HG02885 (cell line): ENCODE results near the gene LRRC59.

ENCODE experiments used
- ATAC-seq: cut with Tn5 transposase; IDR thresholded peaks from one replicate; pipeline ENCODE4 v1.9.1; 2021; ENCODE audit warnings: mild to moderate bottlenecking; ENCODE audit not compliant: unreplicated experiment, poor library complexity

The LRRC59 gene

DNA sequence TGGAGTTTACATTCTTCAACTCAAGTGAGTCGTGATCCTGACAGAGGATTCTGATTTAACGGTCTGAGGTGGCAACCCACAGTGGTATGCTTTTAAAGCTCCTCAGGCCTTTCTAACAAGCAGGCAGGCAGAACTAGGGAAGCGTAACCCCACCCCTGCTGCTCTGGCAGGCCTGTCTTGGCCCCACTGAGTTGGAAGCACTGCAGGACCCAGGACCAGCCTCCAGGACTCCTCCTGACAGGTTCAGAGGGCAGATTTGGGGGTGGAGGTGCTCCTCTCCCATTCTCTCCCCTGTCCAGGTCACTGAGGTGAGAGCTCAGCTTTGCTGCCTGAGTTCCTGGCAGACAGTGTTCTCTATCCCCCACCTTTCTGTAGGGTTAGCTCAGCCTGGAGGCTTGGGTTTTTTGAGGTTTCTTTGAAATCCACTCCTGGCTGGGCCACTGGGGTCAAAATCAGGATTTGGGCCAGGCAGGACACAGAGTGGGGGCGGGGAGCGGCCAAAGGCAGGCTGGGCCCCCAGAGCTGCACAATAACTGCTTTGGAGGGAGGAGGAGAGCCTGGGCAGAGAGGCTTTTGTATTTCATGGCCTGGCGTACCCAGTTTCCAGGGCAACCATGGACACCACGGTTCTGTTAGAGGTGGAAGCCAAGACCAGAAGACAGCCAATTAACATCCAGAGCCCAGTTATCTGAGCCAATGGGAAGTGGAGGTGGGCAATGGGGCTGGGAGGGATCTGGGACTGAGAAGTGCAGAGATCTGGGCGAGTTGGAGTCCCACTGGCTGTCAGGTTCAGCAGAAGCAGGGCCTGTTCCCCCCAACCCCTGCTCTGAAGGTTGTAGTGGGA is 33.9 kb downstream of the LRRC59 start:
- no peak for ATAC-seq

DNA sequence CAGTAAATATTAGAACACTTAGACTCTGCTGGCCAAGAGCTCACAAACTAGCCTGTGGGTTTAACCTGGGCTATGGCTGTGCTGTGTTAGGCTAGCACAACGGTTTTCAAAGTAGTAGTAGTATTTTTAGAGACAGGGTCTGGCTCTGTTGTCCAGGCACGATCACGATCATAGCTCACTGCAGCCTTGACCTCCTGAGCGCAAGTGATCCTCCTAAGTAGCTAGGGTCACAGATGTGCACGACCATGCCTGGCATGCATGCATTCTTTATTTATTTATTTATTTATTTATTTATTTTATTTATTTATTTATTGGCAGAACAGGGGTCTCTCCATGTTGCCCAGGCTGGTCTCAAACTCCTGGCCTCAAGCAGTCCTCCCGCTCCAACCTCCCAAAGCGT is 34.7 kb downstream of the LRRC59 start:
- ATAC-seq = no peak

DNA sequence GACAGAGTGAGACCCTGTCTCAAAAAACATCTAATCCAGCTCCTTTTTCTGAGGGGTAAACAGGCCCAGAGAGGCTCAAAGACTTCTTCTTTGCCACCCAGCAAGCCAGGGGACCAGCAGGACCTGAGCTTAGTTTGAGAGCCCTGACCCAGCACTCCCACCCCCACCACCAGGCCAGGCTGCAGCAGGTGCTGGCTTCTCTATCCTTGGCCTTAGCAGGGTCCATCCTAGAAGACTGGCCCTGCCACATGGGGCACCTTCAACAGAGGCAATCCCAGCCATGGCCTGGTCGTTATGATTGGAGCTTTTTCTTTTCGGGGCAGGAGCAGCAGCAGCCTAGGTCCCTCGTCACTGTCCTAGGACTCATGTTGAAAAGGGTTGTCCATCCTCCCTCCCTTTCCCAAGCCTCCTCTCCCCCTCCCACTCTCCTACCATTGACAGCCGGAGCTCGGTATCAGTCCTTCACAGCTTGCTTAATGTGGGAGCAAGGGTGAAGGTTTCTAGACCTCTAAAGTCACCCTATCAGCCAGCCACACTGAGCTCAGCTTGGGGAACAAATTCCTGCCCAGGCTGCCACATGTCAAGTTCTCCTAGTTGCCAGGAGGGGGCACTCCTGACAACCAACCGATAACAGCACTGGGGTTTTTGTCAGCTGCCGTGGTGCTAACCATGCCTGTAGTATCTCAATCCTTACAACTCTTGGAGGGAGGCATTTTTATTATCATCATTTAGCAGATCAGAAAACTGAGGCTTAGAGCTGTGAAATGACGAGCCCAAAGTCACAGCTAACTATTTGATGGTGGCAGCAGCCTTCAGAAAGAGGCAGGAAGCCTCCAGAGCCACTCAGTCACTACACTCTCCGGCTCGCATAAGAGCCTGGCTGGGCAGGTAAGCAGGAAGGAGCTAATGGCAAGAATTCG is 35.5 kb downstream of the LRRC59 start:
- no peak for ATAC-seq

DNA sequence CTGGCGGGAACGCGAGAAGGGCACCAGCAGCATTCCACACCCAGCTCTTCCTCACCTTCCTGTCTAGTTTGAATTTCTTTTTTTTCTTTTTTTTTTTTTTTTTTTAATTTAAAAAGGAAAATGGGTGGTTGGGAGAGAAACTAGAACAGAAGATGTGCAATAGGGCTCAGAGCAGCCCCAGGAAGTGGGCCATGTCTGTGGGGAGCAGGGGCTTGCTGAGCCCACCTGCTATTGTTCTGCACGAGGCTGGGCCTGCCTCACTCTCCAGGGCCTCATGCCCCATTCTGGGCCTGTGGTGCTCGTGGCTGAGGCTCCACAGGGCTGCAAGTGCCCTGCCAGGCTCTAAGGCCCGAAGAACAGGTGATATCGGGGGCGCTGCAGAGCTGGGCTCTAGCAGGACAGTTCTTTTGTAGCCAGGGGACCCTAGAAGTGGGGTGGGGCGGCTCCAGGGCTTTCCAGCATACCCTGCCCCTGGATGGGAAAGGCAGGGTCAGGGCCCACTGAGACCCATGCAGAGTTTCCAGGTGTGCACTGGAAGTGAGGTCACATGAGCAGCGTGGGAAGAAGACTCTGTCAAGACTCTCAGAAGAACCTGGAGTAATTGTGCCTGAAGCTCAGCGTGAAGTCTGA is 36.7 kb downstream of the LRRC59 start:
- no peak for ATAC-seq

DNA sequence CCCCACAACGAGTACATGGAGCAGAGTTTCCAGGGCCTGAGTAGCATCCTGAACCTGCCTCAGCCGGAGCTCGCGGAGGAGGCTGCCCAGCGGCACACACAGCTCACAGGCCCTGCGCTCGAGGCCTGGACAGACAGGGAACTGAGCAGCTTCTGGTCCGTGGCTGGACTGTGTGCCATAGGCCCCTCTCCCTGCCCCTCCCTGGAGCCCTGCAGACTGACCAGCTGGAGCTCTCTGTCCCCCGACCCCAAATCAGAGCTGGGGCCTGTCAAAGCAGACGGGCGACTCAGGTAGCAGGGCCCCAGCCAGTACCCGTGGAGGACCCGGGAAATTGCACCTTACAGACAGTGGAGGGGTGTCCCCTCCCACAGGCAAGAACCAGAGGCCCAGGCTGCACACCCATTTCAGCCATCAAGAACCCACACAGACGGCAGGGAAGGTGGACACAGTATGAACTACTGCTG is 37.3 kb downstream of the LRRC59 start:
- ATAC-seq = no peak

DNA sequence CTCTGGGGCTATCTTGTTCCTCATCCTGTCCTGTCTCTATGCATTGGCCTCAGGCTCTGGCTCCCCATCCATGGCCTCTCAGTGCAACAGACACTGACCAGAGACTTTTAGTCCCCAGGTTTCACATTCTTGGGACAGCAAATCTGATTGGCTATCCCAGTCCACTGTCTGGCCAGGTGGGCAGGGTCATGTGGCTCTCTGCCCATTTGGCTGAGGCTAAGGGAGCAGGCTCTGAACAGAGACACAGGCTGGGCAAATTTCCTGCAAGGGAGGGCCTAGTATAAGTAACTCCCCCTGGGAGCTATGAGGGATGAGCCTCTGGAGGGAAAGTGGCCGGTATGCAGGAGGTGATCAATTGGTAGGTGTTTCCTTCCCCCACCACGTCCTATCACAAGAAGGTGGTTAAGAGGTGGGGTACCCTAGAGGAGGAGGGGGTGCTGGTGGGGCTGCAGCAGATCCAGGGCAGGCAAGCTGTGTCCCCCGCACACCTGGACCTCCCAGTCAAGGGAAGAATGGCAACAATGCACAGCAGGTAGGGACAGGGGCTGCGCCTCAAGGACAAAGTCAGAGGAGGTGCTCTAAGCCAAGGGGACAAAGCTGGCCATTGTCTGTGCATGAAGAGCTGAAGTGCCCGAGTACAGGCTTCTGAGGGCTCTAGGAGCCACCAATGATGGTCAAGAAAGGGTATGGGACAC is 38.2 kb downstream of the LRRC59 start:
- no peak for ATAC-seq

DNA sequence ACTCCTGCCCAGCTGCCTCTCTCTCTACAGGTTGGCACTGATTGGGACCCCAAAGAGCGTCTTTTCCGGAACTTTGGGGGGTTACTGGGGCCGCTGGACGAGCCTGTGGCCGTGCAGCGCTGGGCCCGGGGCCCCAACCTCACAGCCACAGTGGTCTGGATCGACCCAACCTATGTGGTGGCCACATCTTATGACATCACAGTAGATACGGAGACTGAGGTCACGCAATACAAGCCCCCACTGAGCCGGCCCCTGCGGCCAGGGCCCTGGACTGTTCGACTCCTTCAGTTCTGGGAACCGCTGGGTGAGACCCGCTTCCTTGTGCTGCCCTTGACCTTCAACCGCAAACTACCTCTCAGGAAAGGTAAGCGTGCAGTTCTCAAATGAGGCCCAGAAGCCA is 39.1 kb downstream of the LRRC59 start:
- no peak for ATAC-seq

DNA sequence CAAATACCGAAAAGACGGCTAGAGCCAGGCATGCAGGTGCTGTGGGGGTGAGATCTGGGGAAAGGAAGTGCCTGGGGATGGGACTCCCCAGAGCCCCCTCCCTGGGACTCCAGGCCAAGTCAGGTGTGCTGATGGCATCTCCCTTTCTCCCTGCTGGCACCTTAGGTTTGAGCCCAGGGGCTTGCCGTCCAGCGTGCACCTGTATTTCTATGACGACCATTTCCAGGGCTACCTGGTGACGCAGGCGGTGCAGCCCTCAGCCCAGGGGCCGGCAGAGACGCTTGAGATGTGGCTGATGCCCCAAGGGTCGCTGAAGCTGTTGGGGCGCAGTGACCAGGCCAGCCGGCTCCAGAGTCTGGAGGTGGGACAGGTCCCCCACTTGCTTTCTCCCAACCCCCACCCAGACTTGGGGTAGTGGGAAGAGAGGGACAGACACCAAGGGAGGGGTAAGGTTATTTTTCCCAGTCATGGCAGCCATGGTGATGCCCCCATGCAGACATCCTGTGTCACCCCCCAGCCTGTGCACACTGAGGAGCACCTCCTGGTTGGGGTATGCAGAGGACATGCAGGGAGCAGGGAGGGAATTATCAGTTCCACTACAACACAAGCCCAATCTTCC is 40.3 kb downstream of the LRRC59 start:
- ATAC-seq = no peak

DNA sequence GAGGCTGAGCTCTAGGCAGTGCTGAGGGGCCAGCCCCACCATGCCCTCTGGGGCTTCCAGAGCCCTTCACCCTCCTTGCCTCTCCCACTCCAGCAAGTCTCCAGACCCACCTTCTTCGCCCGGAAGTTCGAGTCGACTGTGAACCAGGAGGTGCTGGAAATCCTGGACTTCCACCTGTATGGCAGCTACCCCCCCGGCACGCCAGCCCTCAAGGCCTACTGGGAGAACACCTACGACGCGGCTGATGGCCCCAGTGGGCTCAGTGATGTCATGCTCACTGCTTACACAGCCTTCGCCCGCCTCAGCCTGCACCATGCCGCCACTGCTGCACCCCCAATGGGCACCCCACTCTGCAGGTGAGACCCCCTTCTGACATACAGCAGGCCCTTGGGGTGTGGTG is 40.9 kb downstream of the LRRC59 start:
- ATAC-seq = no peak

DNA sequence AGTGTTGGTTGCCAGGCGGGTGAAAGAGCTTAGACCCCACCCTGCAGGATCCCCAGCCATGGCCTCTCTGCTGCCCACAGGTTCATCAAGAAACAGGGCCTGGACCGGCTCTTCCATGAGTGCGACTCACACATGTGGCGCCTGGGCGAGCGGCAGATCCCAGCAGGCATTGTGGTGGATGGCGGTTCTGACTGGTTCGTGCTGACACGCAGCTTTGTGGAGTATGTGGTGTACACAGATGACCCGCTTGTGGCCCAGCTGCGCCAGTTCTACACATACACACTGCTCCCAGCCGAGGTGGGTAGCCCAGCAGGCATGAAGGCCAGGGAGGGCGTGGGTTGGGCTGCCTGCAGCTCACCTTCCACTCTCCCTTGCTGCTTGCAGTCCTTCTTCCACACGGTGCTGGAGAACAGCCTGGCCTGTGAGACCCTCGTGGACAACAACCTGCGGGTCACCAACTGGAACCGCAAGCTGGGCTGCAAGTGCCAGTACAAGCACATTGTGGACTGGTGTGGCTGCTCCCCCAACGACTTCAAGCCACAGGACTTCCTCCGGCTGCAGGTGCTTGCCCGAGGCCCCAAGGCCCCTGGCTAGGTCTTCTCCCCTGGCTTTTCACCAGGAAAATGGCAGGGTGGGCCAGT is 41.5 kb downstream of the LRRC59 start:
- no peak for ATAC-seq

DNA sequence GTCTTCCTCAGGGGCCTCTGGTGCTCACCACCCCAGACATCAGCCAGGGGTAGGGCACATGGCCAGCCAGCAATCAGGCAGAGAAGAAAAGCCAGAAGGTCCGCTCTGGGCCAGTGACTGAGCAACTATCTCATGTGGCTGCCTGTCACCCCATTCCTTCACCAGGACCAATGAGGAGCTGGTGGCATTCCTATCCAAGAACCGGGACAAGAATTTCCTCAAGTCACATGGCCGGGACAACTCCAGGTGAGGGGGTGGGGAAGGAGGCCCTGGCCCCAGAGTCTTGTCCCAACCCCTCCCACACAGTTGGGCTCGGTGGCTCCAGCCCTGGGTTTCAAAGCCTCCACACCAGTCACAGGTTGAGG is 42.0 kb downstream of the LRRC59 start:
- ATAC-seq = no peak

DNA sequence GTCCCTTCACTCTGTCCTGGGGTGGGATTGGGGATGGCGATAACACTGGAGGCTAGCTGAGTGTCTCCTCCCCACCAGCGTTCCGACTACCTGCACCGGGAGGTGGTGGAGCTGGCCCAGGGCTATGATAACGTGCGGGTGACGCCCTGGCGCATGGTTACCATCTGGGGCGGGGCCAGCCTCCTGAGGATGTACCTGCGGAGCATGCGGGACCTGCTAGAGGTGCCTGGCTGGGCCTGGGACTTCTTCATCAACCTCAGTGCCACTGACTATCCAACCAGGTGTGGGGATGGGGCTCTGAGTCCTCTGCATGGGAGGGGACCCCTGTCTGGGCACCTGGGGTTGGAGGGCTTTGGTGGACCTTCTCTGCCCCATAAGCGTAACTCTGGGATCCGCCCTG is 42.5 kb downstream of the LRRC59 start:
- ATAC-seq = no peak

DNA sequence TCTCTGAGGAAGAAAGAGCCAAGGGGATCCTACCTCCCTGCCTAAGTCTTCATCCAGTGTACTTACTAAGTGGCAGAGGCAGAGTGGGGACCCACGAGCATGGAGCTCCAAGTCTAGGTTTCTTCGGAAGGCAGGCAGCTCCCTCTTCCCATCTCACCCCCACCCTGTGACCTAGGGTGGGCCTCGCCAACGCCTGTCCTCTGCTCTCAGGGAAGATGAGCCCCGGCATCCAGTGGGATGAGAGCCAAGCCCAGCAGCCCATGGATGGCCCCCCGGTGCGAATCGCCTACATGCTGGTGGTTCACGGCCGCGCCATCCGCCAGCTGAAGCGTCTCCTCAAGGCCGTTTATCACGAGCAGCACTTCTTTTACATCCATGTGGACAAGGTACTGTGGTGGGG is 43.1 kb downstream of the LRRC59 start:
- no peak for ATAC-seq

DNA sequence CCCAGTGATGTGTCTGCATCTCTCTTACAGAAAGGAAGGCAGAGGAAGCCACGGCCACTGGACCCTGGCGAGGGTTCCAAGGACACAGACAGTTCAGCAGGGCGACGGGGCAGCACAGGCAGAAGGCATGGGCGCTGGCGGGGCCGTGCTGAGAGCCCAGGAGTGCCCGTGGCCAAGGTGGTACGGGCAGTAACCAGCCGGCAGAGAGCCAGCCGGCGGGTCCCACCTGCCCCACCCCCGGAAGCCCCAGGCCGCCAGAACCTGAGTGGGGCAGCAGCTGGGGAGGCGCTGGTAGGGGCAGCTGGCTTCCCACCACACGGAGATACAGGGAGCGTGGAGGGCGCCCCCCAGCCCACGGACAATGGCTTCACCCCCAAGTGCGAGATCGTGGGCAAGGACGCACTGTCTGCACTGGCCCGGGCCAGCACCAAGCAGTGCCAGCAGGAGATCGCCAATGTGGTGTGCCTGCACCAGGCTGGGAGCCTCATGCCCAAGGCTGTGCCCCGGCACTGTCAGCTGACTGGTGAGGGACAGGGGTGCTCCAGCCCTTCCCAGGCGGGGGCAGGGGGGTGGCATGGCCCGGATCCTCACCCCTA is 43.6 kb downstream of the LRRC59 start:
- ATAC-seq = no peak

DNA sequence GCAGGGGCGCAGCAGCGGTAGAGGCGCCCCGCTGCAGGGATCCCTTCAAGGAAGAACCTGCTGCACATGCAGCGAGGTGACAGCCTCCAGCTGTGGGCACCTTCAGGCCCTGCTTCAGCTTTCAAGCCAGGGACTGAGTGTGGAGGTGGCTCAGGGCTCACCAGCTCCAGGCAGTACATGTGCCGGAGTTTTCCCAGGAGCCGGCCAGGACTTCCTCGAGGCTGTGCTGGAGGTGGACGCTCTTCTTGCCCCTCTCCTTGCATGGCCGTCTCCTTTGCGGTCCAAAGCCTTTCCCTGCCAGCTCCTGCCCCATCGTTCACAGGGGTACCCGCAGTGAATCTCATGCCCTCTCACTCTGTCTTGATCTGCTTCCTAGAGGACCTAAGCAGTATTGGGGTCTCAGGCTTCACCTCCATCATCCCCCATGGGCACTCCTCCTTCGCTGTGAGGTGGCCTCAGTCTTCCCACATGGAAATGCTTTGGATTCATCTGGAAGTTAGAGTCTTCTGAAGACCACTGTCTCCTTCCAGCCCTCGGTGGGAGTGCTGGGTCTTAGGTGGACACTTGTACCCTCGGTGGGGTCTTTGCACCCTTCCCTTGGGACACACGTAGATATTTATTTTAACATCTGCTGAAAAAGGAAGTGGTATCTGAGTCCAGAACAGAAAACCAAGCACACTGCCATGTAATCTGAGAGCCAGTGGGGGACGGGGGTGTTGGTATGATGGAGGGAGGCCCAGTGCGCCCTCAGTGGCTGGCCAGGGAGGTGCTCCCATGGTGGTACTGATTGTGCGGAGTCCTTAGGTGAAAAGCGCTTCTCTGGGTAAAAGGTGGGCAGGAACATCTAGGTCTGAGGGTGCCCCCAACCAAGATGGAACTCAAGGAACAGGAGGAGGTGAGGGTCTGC is 44.4 kb downstream of the LRRC59 start:
- no peak for ATAC-seq

DNA sequence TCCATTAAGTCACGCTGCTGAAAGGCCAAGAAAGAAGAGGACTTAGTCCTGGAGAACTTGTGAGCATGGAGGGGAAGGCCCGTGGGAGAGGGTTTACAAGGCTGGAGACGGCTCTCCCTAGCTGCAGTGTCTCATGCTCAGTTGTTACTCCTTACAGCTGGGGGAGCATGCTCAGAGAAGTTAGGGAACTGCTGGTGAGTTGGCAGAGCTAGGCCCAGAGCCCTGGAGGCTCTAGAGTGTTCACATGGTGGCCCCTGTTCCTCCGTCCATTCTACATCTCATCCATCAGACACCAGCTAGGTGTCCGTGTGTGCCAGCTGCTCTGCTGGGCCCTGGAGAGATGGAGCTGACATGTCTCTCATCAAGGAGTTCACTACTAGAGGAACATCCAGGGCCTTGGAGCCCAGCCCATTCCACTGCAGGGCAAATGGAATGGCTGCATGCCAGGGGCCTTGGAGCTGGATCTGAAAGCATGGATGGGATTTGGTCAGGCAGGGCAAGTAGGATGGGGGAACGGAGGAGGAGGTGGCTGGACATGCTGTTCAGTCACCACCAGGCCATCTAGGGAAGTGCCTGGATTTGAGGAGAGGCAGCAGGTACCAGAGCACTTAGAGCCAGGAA is 45.1 kb downstream of the LRRC59 start:
- ATAC-seq = no peak

DNA sequence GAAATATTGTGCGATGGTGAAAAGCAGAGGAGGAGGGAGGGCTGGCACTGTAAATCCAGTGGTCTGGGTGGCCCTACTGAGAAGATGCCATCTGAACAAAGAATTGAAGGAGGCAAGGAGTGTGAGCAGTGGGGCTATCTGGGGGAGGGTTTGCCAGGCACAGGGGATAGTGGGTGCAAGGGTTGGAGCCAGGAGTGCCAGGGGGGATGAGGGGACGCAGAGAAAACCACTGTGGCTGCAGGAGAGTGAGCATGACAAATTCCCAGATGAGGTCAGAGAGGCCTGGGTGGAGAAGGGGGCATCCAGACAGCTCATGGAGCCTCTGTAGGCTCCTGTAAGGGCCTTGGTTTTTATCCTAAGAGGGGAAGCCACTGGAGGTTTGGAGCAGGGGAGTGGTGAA is 46.6 kb downstream of the LRRC59 start:
- ATAC-seq = no peak

DNA sequence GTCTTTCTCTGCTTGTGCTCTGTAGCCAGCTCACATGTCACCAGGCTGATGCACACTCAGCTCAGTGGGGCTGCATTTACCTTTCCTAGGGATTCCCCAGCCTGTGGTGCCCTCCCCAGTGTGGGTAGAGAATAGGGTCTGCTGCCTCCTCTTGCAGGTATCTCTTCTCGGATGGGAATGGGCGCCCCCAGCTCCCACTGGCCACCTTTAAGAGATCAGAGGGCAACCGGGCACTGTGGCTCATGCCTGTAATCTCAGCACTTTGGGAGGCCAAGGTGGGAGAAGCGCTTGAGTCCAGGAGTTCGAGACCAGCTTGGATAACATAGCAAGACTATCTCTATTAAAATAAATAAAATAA is 48.1 kb downstream of the LRRC59 start:
- ATAC-seq = no peak
